CD4-positive, alpha-beta T cell treated with Interleukin-4 for 1 hour (primary cell): ENCODE results near the gene VWA5B1.
"Not testable (repeated sequence)": the region's sequence is repeated elsewhere in the genome, so short reads cannot be mapped to it uniquely, and the experiment has no call there.

Source experiments
- DNase-seq, 2 donors: peaks; one replicate each; pipeline ENCODE4 v3.0.0-alpha.2; 2020 to 2022

VWA5B1 gene

GRCh38 chr1:20281801-20282200 lies 8.9 kb upstream of the VWA5B1 start:
- no peak for DNase-seq

GRCh38 chr1:20282533-20282932 lies 8.1 kb upstream of the VWA5B1 start:
- no peak for DNase-seq

- no peak for DNase-seq
These were observed 6.6 kb upstream of the VWA5B1 start for GRCh38 chr1:20284046-20284445.

- DNase-seq, result no peak
These were observed 6.0 kb upstream of the VWA5B1 start for GRCh38 chr1:20284625-20285024.

GRCh38 chr1:20285510-20285909 lies 5.2 kb upstream of the VWA5B1 start:
- DNase-seq, result no peak

- not testable (repeated sequence) for DNase-seq
These were observed 3.0 kb upstream of the VWA5B1 start for GRCh38 chr1:20287696-20288095.

- DNase-seq, result no peak
These were observed 990 bp downstream of the VWA5B1 start for GRCh38 chr1:20291645-20292084.

- DNase-seq, result no peak
These were observed 8.0 kb downstream of the VWA5B1 start for GRCh38 chr1:20298626-20299025.

GRCh38 chr1:20301463-20302107 lies 10.9 kb downstream of the VWA5B1 start:
- no peak for DNase-seq

GRCh38 chr1:20302108-20302471 lies 11.4 kb downstream of the VWA5B1 start:
- no peak for DNase-seq

- no peak for DNase-seq
These were observed 16.4 kb downstream of the VWA5B1 start for GRCh38 chr1:20307026-20307425.

GRCh38 chr1:20308569-20308968 lies 17.9 kb downstream of the VWA5B1 start:
- DNase-seq, result no peak

GRCh38 chr1:20311289-20311688 lies 20.6 kb downstream of the VWA5B1 start:
- no peak for DNase-seq

- DNase-seq, result no peak
These were observed 21.6 kb downstream of the VWA5B1 start for GRCh38 chr1:20312310-20312709.

- DNase-seq, result no peak
These were observed 22.1 kb downstream of the VWA5B1 start for GRCh38 chr1:20312818-20313217.

- DNase-seq, result no peak
These were observed 26.8 kb downstream of the VWA5B1 start for GRCh38 chr1:20317471-20317870.

- no peak for DNase-seq
These were observed 27.8 kb downstream of the VWA5B1 start for GRCh38 chr1:20318521-20318920.

GRCh38 chr1:20318971-20319370 lies 28.3 kb downstream of the VWA5B1 start:
- no peak for DNase-seq

- DNase-seq, result no peak
These were observed 29.0 kb downstream of the VWA5B1 start for GRCh38 chr1:20319456-20320220.

GRCh38 chr1:20320704-20321103 lies 30.0 kb downstream of the VWA5B1 start:
- no peak for DNase-seq

- no peak for DNase-seq
These were observed 30.9 kb downstream of the VWA5B1 start for GRCh38 chr1:20321573-20321972.

GRCh38 chr1:20322081-20322824 lies 31.6 kb downstream of the VWA5B1 start:
- peak in 1 of 2 donors; percentile 15 for DNase-seq

- peak; percentile 16 to 48 for DNase-seq
These were observed 32.3 kb downstream of the VWA5B1 start for GRCh38 chr1:20322825-20323612.
